ENCODE measurements around the gene CGREF1. TPM values are rescaled to one million over a fixed set of nuclear protein-coding genes. Genes with fewer than 3 reads are reported as not detected.
"Not testable (repeated sequence)": the region's sequence is repeated elsewhere in the genome, so short reads cannot be mapped to it uniquely, and the experiment has no call there.

The CGREF1 gene
- total RNA-seq, 1 experiment from 2014 or later = 18.7 TPM

DNA sequence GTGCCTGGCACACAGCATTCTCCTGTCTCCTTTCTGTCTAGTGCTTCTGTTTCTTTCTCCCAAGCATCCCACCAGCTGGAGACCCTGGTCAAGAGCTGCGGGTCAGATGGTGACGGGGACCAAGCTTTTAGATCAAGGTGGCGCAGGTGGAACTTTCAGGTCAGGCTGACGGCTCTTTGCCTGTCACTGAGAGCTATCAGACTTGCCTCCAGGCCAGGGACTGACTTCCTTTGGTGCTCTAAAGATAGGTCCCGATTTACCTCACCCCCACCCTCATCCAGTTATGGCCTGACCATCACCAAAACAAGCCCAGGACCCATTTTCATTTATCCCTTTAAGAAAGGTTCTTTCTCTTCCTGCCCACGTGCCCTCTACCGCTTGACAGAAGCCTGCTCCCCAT is 41.7 kb downstream of the CGREF1 start:
- no peak overlapping the region for H3K9ac ChIP-seq (ENCODE audit: low read length)
- no peak overlapping the region for H3K27ac ChIP-seq (ENCODE audit: low read length)
- ChIA-PET POLR2A (ENCODE audit: unreplicated experiment) (no interaction called here), CTCF (no interaction called here)
- no peak overlapping the region for H3K4me3 ChIP-seq (ENCODE audit: low read length)
- H3K9me2 ChIP-seq (replicated peaks; ENCODE audit: low read length) = no peaks in the 10 kb centered on the region
- H3K4me1 ChIP-seq (ENCODE audit: insufficient read depth, low read length) = peaks cover 6% of the 10 kb centered on the region; the same call in 1 of the 2 replicates
- H3K9me3 ChIP-seq (ENCODE audit: low read length) = no peaks in the 10 kb centered on the region
- H3K79me2 ChIP-seq (ENCODE audit: low read length) = no peaks in the 10 kb centered on the region
- BruUV-seq (replicated peaks) = no TSS peak
- ATAC-seq = no peak
- intact Hi-C loops (cut with micrococcal nuclease) = no loop called here
- TF ChIP-seq CTCF (conservative IDR thresholded peaks at IDR 0.05; ENCODE audit: low read depth, low read length) = no peak
- no peak for TF ChIP-seq EZH2 (IDR thresholded peaks at IDR 0.05; ENCODE audit: low read length, unreplicated experiment)
- no peak for TF ChIP-seq EZH2phosphoT487 (IDR thresholded peaks at IDR 0.05; ENCODE audit: borderline replicate concordance, low read length)
- no peaks in the 10 kb centered on the region for H3F3A ChIP-seq (ENCODE audit: low read length, unreplicated experiment)
- DNase-seq = no peak
- no peak overlapping the region for H3K4me2 ChIP-seq (ENCODE audit: low read length)
- H2AFZ ChIP-seq (ENCODE audit: low read length) = no peak overlapping the region
- no peaks in the 10 kb centered on the region for H4K20me1 ChIP-seq (ENCODE audit: low read length)
- H3K27me3 ChIP-seq (ENCODE audit: low read length) = no peaks in the 10 kb centered on the region
- no peaks in the 10 kb centered on the region for H3K36me3 ChIP-seq (ENCODE audit: low read depth, low read length)

DNA sequence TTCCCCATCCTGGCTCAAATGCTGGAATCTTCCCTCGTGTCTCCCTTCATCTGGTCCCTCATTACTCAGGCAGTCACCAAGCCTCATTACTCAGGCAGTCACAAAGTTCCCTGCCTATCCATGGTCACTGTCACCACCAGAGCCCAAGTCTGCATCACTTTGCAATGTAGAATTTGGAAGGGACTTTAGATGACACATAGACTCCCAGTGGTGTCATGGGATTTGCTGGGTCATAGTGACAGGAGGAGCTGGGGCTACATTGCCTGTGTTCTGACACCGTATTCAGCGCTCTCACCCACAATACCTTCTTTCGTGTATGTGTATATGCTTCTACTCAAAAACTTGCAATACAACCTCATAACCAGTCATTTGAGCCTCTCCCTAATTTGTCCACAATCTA is 42.6 kb downstream of the CGREF1 start:
- Histone ChIP-seq H3K27ac (ENCODE audit: low read length) (no peak overlapping the region), H3K4me2 (ENCODE audit: low read length) (no peak overlapping the region), H3K36me3 (ENCODE audit: low read depth, low read length) (no peaks in the 10 kb centered on the region), H3K9ac (ENCODE audit: low read length) (no peak overlapping the region), H3F3A (ENCODE audit: low read length, unreplicated experiment) (no peaks in the 10 kb centered on the region), H3K9me3 (ENCODE audit: low read length) (no peaks in the 10 kb centered on the region), H2AFZ (ENCODE audit: low read length) (no peak overlapping the region), H3K4me3 (ENCODE audit: low read length) (no peak overlapping the region), H4K20me1 (ENCODE audit: low read length) (no peaks in the 10 kb centered on the region), H3K4me1 (ENCODE audit: insufficient read depth, low read length) (peaks cover 6% of the 10 kb centered on the region), H3K79me2 (ENCODE audit: low read length) (peaks cover under 1% of the 10 kb centered on the region), H3K27me3 (ENCODE audit: low read length) (no peaks in the 10 kb centered on the region), H3K9me2 (replicated peaks; ENCODE audit: low read length) (no peaks in the 10 kb centered on the region)
- ATAC-seq (no peak), DNase-seq (no peak)
- BruUV-seq (replicated peaks) = no TSS peak
- ChIA-PET CTCF (no interaction called here), POLR2A (ENCODE audit: unreplicated experiment) (no interaction called here)
- TF ChIP-seq EZH2phosphoT487 (IDR thresholded peaks at IDR 0.05; ENCODE audit: borderline replicate concordance, low read length) = no peak
- no peak for TF ChIP-seq EZH2 (IDR thresholded peaks at IDR 0.05; ENCODE audit: low read length, unreplicated experiment)
- no peak for TF ChIP-seq CTCF (conservative IDR thresholded peaks at IDR 0.05; ENCODE audit: low read depth, low read length)
- intact Hi-C loops (cut with micrococcal nuclease) = no loop called here

DNA sequence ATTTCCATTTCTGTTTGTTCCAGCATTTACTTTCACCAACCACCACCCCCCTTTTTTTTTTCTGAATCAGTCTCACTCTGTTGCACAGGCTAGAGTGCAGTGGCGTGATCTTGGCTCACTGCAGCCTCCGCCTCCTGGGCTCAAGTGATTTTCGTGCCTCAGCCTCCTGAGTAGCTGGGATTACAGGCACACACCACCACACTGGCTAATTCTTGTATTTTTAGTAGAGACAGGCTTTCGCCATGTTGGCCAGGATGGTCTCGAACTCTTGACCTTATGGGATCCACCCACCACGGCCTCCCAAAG is 43.4 kb downstream of the CGREF1 start:
- H3K36me3 ChIP-seq (ENCODE audit: low read depth, low read length); H3K9ac ChIP-seq (ENCODE audit: low read length); H3K27me3 ChIP-seq (ENCODE audit: low read length); H3K27ac ChIP-seq (ENCODE audit: low read length); H3K4me2 ChIP-seq (ENCODE audit: low read length); intact Hi-C loops (cut with micrococcal nuclease); H3K9me2 ChIP-seq (replicated peaks; ENCODE audit: low read length); H2AFZ ChIP-seq (ENCODE audit: low read length); DNase-seq; H3K4me1 ChIP-seq (ENCODE audit: insufficient read depth, low read length); BruUV-seq (replicated peaks); H3F3A ChIP-seq (ENCODE audit: low read length, unreplicated experiment); H3K4me3 ChIP-seq (ENCODE audit: low read length); H3K79me2 ChIP-seq (ENCODE audit: low read length); H3K9me3 ChIP-seq (ENCODE audit: low read length); POLR2A ChIA-PET (ENCODE audit: unreplicated experiment); H4K20me1 ChIP-seq (ENCODE audit: low read length); ATAC-seq; CTCF ChIA-PET: not testable (repeated sequence)

Data from PC-3 (cell line).